ACHN (cell line): Measurements from ENCODE around the gene TRIM9.
"Not testable (repeated sequence)": the region's sequence is repeated elsewhere in the genome, so short reads cannot be mapped to it uniquely, and the experiment has no call there.

ENCODE experiments used
- DNase-seq: peaks from one replicate; pipeline ENCODE4 v3.0.0-alpha.2; 2015
- in situ Hi-C: cut with HindIII; loops from 2 replicates; pipeline ENCODE4 v1.10.0; 2017; ENCODE audit warnings: low sequenced_read_pairs, low pct_ligation_motif_present, low pct_unique_long_range_greater_than_20kb

The TRIM9 gene

GRCh38 chr14:50953502-50953901 is 141.4 kb downstream of the TRIM9 start:
- DNase-seq, result no peak
- in situ Hi-C loops, result no loop called here

- no peak for DNase-seq
- in situ Hi-C loops, result no loop called here
These were observed 143.9 kb downstream of the TRIM9 start for GRCh38 chr14:50951032-50951431.

GRCh38 chr14:50948205-50948604 is 146.7 kb downstream of the TRIM9 start:
- in situ Hi-C loops, result no loop called here
- no peak for DNase-seq

- in situ Hi-C loops, result no loop called here
- no peak for DNase-seq
These were observed 147.5 kb downstream of the TRIM9 start for GRCh38 chr14:50947446-50947845.

GRCh38 chr14:50946234-50946935 is 148.5 kb downstream of the TRIM9 start:
- in situ Hi-C loops, result no loop called here
- no peak for DNase-seq

GRCh38 chr14:50944647-50945413 is 150.1 kb downstream of the TRIM9 start:
- in situ Hi-C loops, result no loop called here
- peak; percentile 49 for DNase-seq

GRCh38 chr14:50943943-50944646 is 150.8 kb downstream of the TRIM9 start, which contains the start of gene PYGL:
Gene PYGL, minus strand, starts transcription at chr14:50944483. Its CDS starts 80 bp downstream, at chr14:50944403.
- DNase-seq, result peak; percentile 76
- in situ Hi-C loops, result no loop called here

GRCh38 chr14:50943261-50943942 is 151.5 kb downstream of the TRIM9 start:
- in situ Hi-C loops, result no loop called here
- DNase-seq, result peak; percentile 72

- DNase-seq, result not testable (repeated sequence)
These were observed 153.3 kb downstream of the TRIM9 start for GRCh38 chr14:50941638-50942037.

GRCh38 chr14:50941151-50941550 is 153.8 kb downstream of the TRIM9 start:
- peak; percentile 14 for DNase-seq
- in situ Hi-C loops, result no loop called here

More at GRCh38 chr14:50941638-50942037, 153.3 kb downstream of the TRIM9 start:
- in situ Hi-C loops, result not testable (repeated sequence)

- DNase-seq, result no peak
- in situ Hi-C loops, result no loop called here
These were observed 157.1 kb downstream of the TRIM9 start for GRCh38 chr14:50937800-50938199.

- DNase-seq, result no peak
- in situ Hi-C loops, result no loop called here
These were observed 157.6 kb downstream of the TRIM9 start for GRCh38 chr14:50937325-50937724.

GRCh38 chr14:50936882-50937281 is 158.0 kb downstream of the TRIM9 start:
- DNase-seq, result no peak
- in situ Hi-C loops, result no loop called here

GRCh38 chr14:50936016-50936340 is 158.9 kb downstream of the TRIM9 start:
- in situ Hi-C loops, result no loop called here
- no peak for DNase-seq

- no peak for DNase-seq
- in situ Hi-C loops, result no loop called here
These were observed 159.5 kb downstream of the TRIM9 start for GRCh38 chr14:50935126-50936015.

- in situ Hi-C loops, result no loop called here
- no peak for DNase-seq
These were observed 162.1 kb downstream of the TRIM9 start for GRCh38 chr14:50932592-50933495.

- in situ Hi-C loops, result no loop called here
- no peak for DNase-seq
These were observed 162.7 kb downstream of the TRIM9 start for GRCh38 chr14:50932156-50932555.
